OCI-LY7 (cell line): Measurements from ENCODE around the gene PNPT1. TPM values are rescaled to one million over a fixed set of nuclear protein-coding genes. Genes with fewer than 3 reads are reported as not detected.

Experiments
- BruUV-seq: library from RNA; stranded (reverse); fragments of 400-500 nt; replicated peaks from 2 replicates; lab custom pipeline; 2021; lab: Mats Ljungman, UMichigan
- CTCF ChIA-PET: fragments of 300-600 bp; sonication (Branson Sonifier 250); formaldehyde crosslinking; loops from one replicate; lab custom pipeline; 2022; ENCODE audit warnings: antibody characterized with exemption; ENCODE audit not compliant: unreplicated experiment; lab: Charles Lee
- POLR2A ChIA-PET: fragments of 300-600 bp; sonication (Branson Sonifier 250); formaldehyde crosslinking; loops from one replicate; lab custom pipeline; 2022; ENCODE audit warnings: antibody characterized with exemption; lab: Charles Lee
- DNase-seq: peaks from one replicate; pipeline ENCODE4 v3.0.0-alpha.2; 2015; ENCODE audit warnings: low spot score
- H2AFZ ChIP-seq: fragments of 200-600 bp; sonication (generic), shearing (Covaris generic); 2 replicates; pipeline ENCODE4 v1.6.1; 2014; ENCODE audit warnings: mild to moderate bottlenecking, antibody characterized with exemption, low read length, moderate library complexity
- H3K27ac ChIP-seq: fragments of 200-600 bp; sonication (generic); 2 replicates; pipeline ENCODE4 v1.5.1; 2014; ENCODE audit warnings: mixed run types, low read depth, mild to moderate bottlenecking, moderate library complexity, low read length, inconsistent platforms; ENCODE audit not compliant: poor library complexity, severe bottlenecking
- H3K36me3 ChIP-seq: fragments of 200-600 bp; sonication (generic); 2 replicates; pipeline ENCODE4 v1.6.1; 2014; ENCODE audit warnings: mild to moderate bottlenecking, antibody characterized with exemption, low read length, moderate library complexity, mixed read lengths; ENCODE audit not compliant: insufficient read depth
- H3K4me1 ChIP-seq: fragments of 200-600 bp; sonication (generic); 2 replicates; pipeline ENCODE4 v1.5.1; 2014; ENCODE audit warnings: mild to moderate bottlenecking, low read length; ENCODE audit not compliant: insufficient read depth, poor library complexity, severe bottlenecking
- H3K4me2 ChIP-seq: fragments of 200-600 bp; sonication (generic); 2 replicates; pipeline ENCODE4 v1.6.1; 2014; ENCODE audit warnings: mild to moderate bottlenecking, low read length
- H3K4me3 ChIP-seq: fragments of 200-600 bp; sonication (generic); 2 replicates; pipeline ENCODE4 v1.5.1; 2014; ENCODE audit warnings: mild to moderate bottlenecking, low read depth, low read length; ENCODE audit not compliant: poor library complexity, severe bottlenecking
- H3K79me2 ChIP-seq: fragments of 200-600 bp; sonication (generic); 2 replicates; pipeline ENCODE4 v1.6.1; 2016; ENCODE audit warnings: low read depth, mild to moderate bottlenecking, low read length, moderate library complexity, mixed read lengths; ENCODE audit not compliant: insufficient read depth
- H3K9me2 ChIP-seq: fragments of 200-600 bp; sonication (generic); 2 replicates; pipeline ENCODE4 v1.6.1; 2016; ENCODE audit warnings: mild to moderate bottlenecking, low read length, mixed read lengths; ENCODE audit not compliant: insufficient read depth
- H3K9me3 ChIP-seq: fragments of 200-600 bp; sonication (generic); 2 replicates; pipeline ENCODE4 v1.6.1; 2014; ENCODE audit warnings: mild to moderate bottlenecking, mixed run types, low read length, mixed read lengths
- H4K20me1 ChIP-seq: fragments of 200-600 bp; sonication (generic); 2 replicates; pipeline ENCODE4 v1.6.1; 2014; ENCODE audit warnings: mild to moderate bottlenecking, antibody characterized with exemption, low read length, moderate library complexity, mixed read lengths; ENCODE audit not compliant: insufficient read depth
- EZH2phosphoT487 ChIP-seq: fragments of 200-600 bp; sonication (generic); IDR thresholded peaks from 2 replicates; pipeline ENCODE4 v1.6.1; 2018; ENCODE audit warnings: low read depth, borderline replicate concordance, mild to moderate bottlenecking, mixed run types, antibody characterized with exemption, low read length, moderate library complexity, mixed read lengths
- intact Hi-C: fragments of 100-400 bp; cut with micrococcal nuclease; formaldehyde crosslinking; loops from one replicate; pipeline ENCODE4 v1.10.0; 2022; ENCODE audit not compliant: unreplicated experiment
- total RNA-seq, 2 experiments: library from RNA; depleted of rRNA in 1 of 2; stranded (reverse); fragments of >200 nt in 1 of 2; shearing (Covaris generic) in 1 of 2; gene quantifications; 2 replicates each; pipeline ENCODE4 v1.2.3, GENCODE V29; 2014 to 2022
- TF ChIP-seq, protein P1 (sequence below): fragments of 200-600 bp; sonication (generic); conservative IDR thresholded peaks from 2 replicates; pipeline ENCODE4 v1.5.1; 2014; ENCODE audit warnings: mild to moderate bottlenecking, antibody characterized with exemption, low read length, moderate library complexity, mixed read lengths

Gene PNPT1
- total RNA-seq, 2 experiments from 2014 or later: 35.1 to 45.0 TPM

DNA sequence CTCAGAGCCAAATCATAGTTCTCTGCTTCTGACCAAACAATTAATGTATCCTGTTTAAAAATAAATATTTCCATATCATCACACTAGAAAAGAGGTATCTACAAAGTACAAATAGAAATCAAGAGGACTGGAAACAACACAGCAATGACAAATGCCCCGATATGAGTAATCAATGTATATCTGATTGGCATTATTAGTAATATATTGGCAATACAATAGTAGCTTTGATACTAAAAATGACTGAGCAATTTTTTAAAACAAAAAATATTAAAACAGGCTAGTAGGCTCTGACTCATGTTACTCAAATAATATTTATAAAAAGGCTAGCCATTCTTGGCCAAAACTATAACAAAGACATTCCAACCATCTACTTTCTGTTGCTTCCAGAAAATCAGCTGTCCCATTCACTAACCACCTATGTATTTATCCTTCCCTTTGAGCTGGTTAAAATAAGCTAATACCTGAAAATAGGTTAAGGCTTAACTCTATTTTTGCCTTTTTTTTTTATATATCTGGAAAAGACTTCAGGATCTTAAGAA is 89.5 kb downstream of the PNPT1 start:
- intact Hi-C loops: no loop called here
- CTCF ChIA-PET: no interaction called here

DNA sequence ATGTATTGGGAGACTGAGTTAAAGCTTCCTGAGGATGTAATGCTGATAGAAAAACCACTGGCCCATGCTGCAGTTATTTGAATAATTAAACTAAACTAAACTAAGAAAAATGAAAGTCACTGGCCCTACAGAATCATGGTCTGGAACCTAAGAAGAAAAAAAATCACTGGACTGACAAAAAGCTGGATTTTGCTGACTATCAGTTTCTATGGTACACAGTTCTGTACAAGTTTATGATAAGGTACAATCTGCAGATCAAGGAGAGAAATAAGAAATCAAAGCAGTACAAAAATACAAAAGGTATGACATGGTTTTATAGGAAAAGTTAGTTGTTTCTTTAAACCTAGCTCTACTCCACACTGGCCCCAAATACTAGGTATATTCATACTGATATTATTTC is 91.8 kb downstream of the PNPT1 start:
- POLR2A ChIA-PET: interaction anchor here (0.9 to 1.4 kb wide), 2 partner anchors 16 to 45 kb away, joined by 3 read pairs; no protein-coding TSS in a partner anchor
- Histone ChIP-seq H3K4me3 (no peak overlapping the region), H3K9me3 (no peaks in the 10 kb centered on the region), H3K79me2 (peaks cover 36% of the 10 kb centered on the region), H4K20me1 (no peaks in the 10 kb centered on the region), H3K9me2 (no peaks in the 10 kb centered on the region), H3K4me1 (no peaks in the 10 kb centered on the region), H3K36me3 (peaks cover 65% of the 10 kb centered on the region), H3K4me2 (no peak overlapping the region), H3K27ac (no peak overlapping the region), H2AFZ (no peak overlapping the region)
- BruUV-seq: no TSS peak
- CTCF ChIA-PET: no interaction called here
- intact Hi-C loops: no loop called here
- no peak for DNase-seq
- no peak for TF ChIP-seq EZH2phosphoT487
- TF ChIP-seq, protein P1, sequence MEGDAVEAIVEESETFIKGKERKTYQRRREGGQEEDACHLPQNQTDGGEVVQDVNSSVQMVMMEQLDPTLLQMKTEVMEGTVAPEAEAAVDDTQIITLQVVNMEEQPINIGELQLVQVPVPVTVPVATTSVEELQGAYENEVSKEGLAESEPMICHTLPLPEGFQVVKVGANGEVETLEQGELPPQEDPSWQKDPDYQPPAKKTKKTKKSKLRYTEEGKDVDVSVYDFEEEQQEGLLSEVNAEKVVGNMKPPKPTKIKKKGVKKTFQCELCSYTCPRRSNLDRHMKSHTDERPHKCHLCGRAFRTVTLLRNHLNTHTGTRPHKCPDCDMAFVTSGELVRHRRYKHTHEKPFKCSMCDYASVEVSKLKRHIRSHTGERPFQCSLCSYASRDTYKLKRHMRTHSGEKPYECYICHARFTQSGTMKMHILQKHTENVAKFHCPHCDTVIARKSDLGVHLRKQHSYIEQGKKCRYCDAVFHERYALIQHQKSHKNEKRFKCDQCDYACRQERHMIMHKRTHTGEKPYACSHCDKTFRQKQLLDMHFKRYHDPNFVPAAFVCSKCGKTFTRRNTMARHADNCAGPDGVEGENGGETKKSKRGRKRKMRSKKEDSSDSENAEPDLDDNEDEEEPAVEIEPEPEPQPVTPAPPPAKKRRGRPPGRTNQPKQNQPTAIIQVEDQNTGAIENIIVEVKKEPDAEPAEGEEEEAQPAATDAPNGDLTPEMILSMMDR: no peak

More for the DNA sequence above, 89.5 kb downstream of the PNPT1 start:
- Histone ChIP-seq H4K20me1 (no peaks in the 10 kb centered on the region), H3K4me2 (no peak overlapping the region), H2AFZ (no peak overlapping the region), H3K79me2 (peaks cover 48% of the 10 kb centered on the region), H3K9me2 (no peaks in the 10 kb centered on the region), H3K9me3 (no peaks in the 10 kb centered on the region), H3K4me1 (no peaks in the 10 kb centered on the region), H3K4me3 (no peak overlapping the region), H3K27ac (no peak overlapping the region), H3K36me3 (peaks cover 45% of the 10 kb centered on the region)
- BruUV-seq: no TSS peak
- TF ChIP-seq EZH2phosphoT487: no peak
- TF ChIP-seq, protein P1: no peak
- DNase-seq: no peak
- POLR2A ChIA-PET: interaction anchor here (1.3 to 1.5 kb wide), 2 partner anchors 12 to 85 kb away, joined by 3 to 4 read pairs; partner anchors contain the start of gene CFAP36
